IMR-90 (cell line): ENCODE results near the gene FLT3LG. TPM values are rescaled to one million over a fixed set of nuclear protein-coding genes. Genes with fewer than 3 reads are reported as not detected.

ENCODE experiments used
- ATAC-seq: fragments of 200-7000 bp; cut with Tn5 transposase; 2 replicates; pipeline ENCODE4 v1.9.1; 2020; ENCODE audit warnings: low read depth, mild to moderate bottlenecking, moderate library complexity
- BruUV-seq: library from RNA; stranded (reverse); fragments of 400-500 nt; replicated peaks from 2 replicates; lab custom pipeline; 2021; lab: Mats Ljungman, UMichigan
- CTCF ChIA-PET: fragments of 300-600 bp; formaldehyde crosslinking; extraction: SDS; loops from one replicate; lab custom pipeline; 2021; ENCODE audit warnings: antibody characterized with exemption; lab: Yijun Ruan, JAX
- POLR2A ChIA-PET: fragments of 300-600 bp; sonication (Branson Sonifier 250); formaldehyde crosslinking; loops from one replicate; lab custom pipeline; 2022; ENCODE audit warnings: antibody characterized with exemption; ENCODE audit not compliant: unreplicated experiment; lab: Charles Lee
- DNase-seq: peaks from one replicate; pipeline ENCODE4 v3.0.0; 2013
- H2AFZ ChIP-seq: replicated peaks from 2 replicates; pipeline ENCODE3; 2013; ENCODE audit warnings: low read length, mild to moderate bottlenecking; ENCODE audit not compliant: poor library complexity
- H2AK5ac ChIP-seq: 2 replicates; pipeline ENCODE4 v1.6.1; 2013; ENCODE audit warnings: low read depth, low read length, inconsistent platforms
- H2AK9ac ChIP-seq: replicated peaks from 2 replicates; pipeline ENCODE3; 2013; ENCODE audit warnings: mild to moderate bottlenecking, low read depth, low read length, moderate library complexity; ENCODE audit not compliant: poor library complexity
- H2BK120ac ChIP-seq: 2 replicates; pipeline ENCODE4 v1.6.1; 2013; ENCODE audit warnings: low read depth, low read length, inconsistent platforms
- H2BK15ac ChIP-seq: 3 replicates; pipeline ENCODE4 v1.6.1; 2013; ENCODE audit warnings: low read depth, low read length, inconsistent platforms
- H2BK20ac ChIP-seq: 2 replicates; pipeline ENCODE4 v1.6.1; 2013; ENCODE audit warnings: low read depth, mild to moderate bottlenecking, inconsistent platforms, low read length, moderate library complexity
- H2BK5ac ChIP-seq: 2 replicates; pipeline ENCODE4 v1.6.1; 2013; ENCODE audit warnings: mild to moderate bottlenecking, low read depth, low read length, inconsistent platforms; ENCODE audit not compliant: poor library complexity, severe bottlenecking
- H3K14ac ChIP-seq: replicated peaks from 2 replicates; pipeline ENCODE4 v1.6.1; 2013; ENCODE audit warnings: low read depth, low read length, inconsistent platforms
- H3K18ac ChIP-seq: 2 replicates; pipeline ENCODE4 v1.6.1; 2013; ENCODE audit warnings: low read depth, low read length, control low read depth
- H3K23ac ChIP-seq: 2 replicates; pipeline ENCODE4 v1.6.1; 2013; ENCODE audit warnings: low read depth, low read length, inconsistent platforms
- H3K27ac ChIP-seq: 2 replicates; pipeline ENCODE4 v1.5.1; 2013; ENCODE audit warnings: mild to moderate bottlenecking, control low read depth, low read length; ENCODE audit not compliant: insufficient read depth
- H3K27me3 ChIP-seq: 2 replicates; pipeline ENCODE4 v1.6.1; 2013; ENCODE audit warnings: low read length; ENCODE audit not compliant: control insufficient read depth, insufficient read depth
- H3K36me3 ChIP-seq: 2 replicates; pipeline ENCODE4 v1.6.1; 2013; ENCODE audit warnings: low read length, mixed read lengths; ENCODE audit not compliant: control insufficient read depth, insufficient read depth
- H3K4ac ChIP-seq: 2 replicates; pipeline ENCODE4 v1.6.1; 2013; ENCODE audit warnings: low read depth, low read length, inconsistent platforms
- H3K4me1 ChIP-seq: 2 replicates; pipeline ENCODE4 v1.6.1; 2013; ENCODE audit warnings: low read length, mixed read lengths; ENCODE audit not compliant: control insufficient read depth, insufficient read depth
- H3K4me2 ChIP-seq: 2 replicates; pipeline ENCODE4 v1.6.1; 2013; ENCODE audit warnings: low read depth, mild to moderate bottlenecking, control low read depth, low read length, moderate library complexity
- H3K4me3 ChIP-seq: 2 replicates; pipeline ENCODE4 v1.5.1; 2013; ENCODE audit warnings: low read depth, mild to moderate bottlenecking, control low read depth, low read length, moderate library complexity; ENCODE audit not compliant: insufficient read depth
- H3K56ac ChIP-seq: 2 replicates; pipeline ENCODE4 v1.6.1; 2013; ENCODE audit warnings: low read length, inconsistent platforms; ENCODE audit not compliant: insufficient read depth; ENCODE audit errors: extremely low read depth
- H3K79me1 ChIP-seq, 2 experiments: 2 replicates each; pipeline ENCODE4 v1.6.1; 2013; ENCODE audit warnings: low read length in 2 of 2, inconsistent platforms in 1 of 2, low read depth in 1 of 2
- H3K9ac ChIP-seq: 2 replicates; pipeline ENCODE4 v1.6.1; 2013; ENCODE audit warnings: low read depth, low read length, control low read depth
- H3K9me1 ChIP-seq: 2 replicates; pipeline ENCODE4 v1.6.1; 2013; ENCODE audit warnings: low read length, inconsistent platforms; ENCODE audit not compliant: insufficient read depth
- H3K9me3 ChIP-seq: 2 replicates; pipeline ENCODE4 v1.6.1; 2013; ENCODE audit warnings: low read length; ENCODE audit not compliant: control insufficient read depth, insufficient read depth
- H4K20me1 ChIP-seq: 2 replicates; pipeline ENCODE4 v1.6.1; 2013; ENCODE audit warnings: low read length, inconsistent platforms; ENCODE audit not compliant: insufficient read depth
- H4K5ac ChIP-seq: 2 replicates; pipeline ENCODE4 v1.6.1; 2013; ENCODE audit warnings: mild to moderate bottlenecking, low read depth, low read length, control low read depth
- H4K8ac ChIP-seq, 2 experiments: 2 replicates each; pipeline ENCODE4 v1.6.1; 2013; ENCODE audit warnings: low read depth in 2 of 2, low read length in 2 of 2, control low read depth in 1 of 2, inconsistent platforms in 1 of 2
- H4K91ac ChIP-seq: 2 replicates; pipeline ENCODE4 v1.6.1; 2013; ENCODE audit warnings: low read depth, low read length, inconsistent platforms; ENCODE audit not compliant: insufficient read depth
- BHLHE40 ChIP-seq: fragments of 150-350 bp; IDR thresholded peaks from 2 replicates; pipeline ENCODE4 v1.6.1; 2016; ENCODE audit warnings: mild to moderate bottlenecking, low read depth, low read length
- CEBPB ChIP-seq: IDR thresholded peaks from 2 replicates; pipeline ENCODE4 v1.6.1; 2012; ENCODE audit warnings: low read depth, low read length, improper control_type of control experiment
- CHD1 ChIP-seq: IDR thresholded peaks from 2 replicates; pipeline ENCODE4 v1.6.1; 2012; ENCODE audit warnings: low read depth, low read length, improper control_type of control experiment
- ELK1 ChIP-seq: fragments of 150-350 bp; IDR thresholded peaks from 2 replicates; pipeline ENCODE4 v1.6.1; 2016; ENCODE audit warnings: low read depth, mild to moderate bottlenecking, low read length, moderate library complexity, borderline replicate concordance
- FOS ChIP-seq: fragments of 150-350 bp; IDR thresholded peaks from 2 replicates; pipeline ENCODE4 v1.6.1; 2016; ENCODE audit warnings: low read depth, low read length
- MAFK ChIP-seq: IDR thresholded peaks from 2 replicates; pipeline ENCODE4 v1.6.1; 2012; ENCODE audit warnings: low read depth, low read length, improper control_type of control experiment
- MAZ ChIP-seq: IDR thresholded peaks from 2 replicates; pipeline ENCODE4 v1.6.1; 2012; ENCODE audit warnings: low read depth, mild to moderate bottlenecking, low read length, improper control_type of control experiment, moderate library complexity, borderline replicate concordance
- MXI1 ChIP-seq: IDR thresholded peaks from 2 replicates; pipeline ENCODE4 v1.6.1; 2012; ENCODE audit warnings: low read depth, mild to moderate bottlenecking, low read length, moderate library complexity, borderline replicate concordance
- NFE2L2 ChIP-seq: fragments of 150-350 bp; IDR thresholded peaks from 2 replicates; pipeline ENCODE4 v1.6.1; 2016; ENCODE audit warnings: low read depth, mild to moderate bottlenecking, low read length
- POLR2A ChIP-seq: IDR thresholded peaks from 2 replicates; pipeline ENCODE4 v1.6.1; 2012; ENCODE audit warnings: mild to moderate bottlenecking, low read depth, low read length
- RAD21 ChIP-seq: IDR thresholded peaks from 2 replicates; pipeline ENCODE4 v1.6.1; 2012; ENCODE audit warnings: low read length, improper control_type of control experiment
- RCOR1 ChIP-seq: IDR thresholded peaks from 2 replicates; pipeline ENCODE4 v1.6.1; 2012; ENCODE audit warnings: mild to moderate bottlenecking, low read length, improper control_type of control experiment; ENCODE audit not compliant: insufficient replicate concordance
- RFX5 ChIP-seq: IDR thresholded peaks from 2 replicates; pipeline ENCODE4 v1.8.0; 2012; ENCODE audit warnings: low read depth, mild to moderate bottlenecking, low read length, moderate library complexity
- WGBS, 2 experiments: methylation state at CpG; one replicate each; pipeline versions ENCODE4 v1.1.5 to v1.1.7; 2013; ENCODE audit warnings: missing lambda C conversion rate in 2 of 2; ENCODE audit not compliant: insufficient read length in 1 of 2; ENCODE audit errors: extremely low coverage in 2 of 2; 5-methylcytosine and 5-hydroxymethylcytosine counted together
- dilution Hi-C: fragments of 300-500 bp; cut with HindIII; formaldehyde crosslinking; loops from one replicate; pipeline ENCODE4 v1.14.3; 2018; ENCODE audit warnings: low sequenced_read_pairs; ENCODE audit not compliant: unreplicated experiment
- in situ Hi-C: fragments of 300-500 bp; cut with MboI; formaldehyde crosslinking; loops from 3 replicates; pipeline ENCODE4 v1.14.3; 2019; ENCODE audit warnings: low sequenced_read_pairs, inconsistent platforms, mixed read lengths
- intact Hi-C: fragments of 100-400 bp; cut with micrococcal nuclease; formaldehyde crosslinking; loops from 2 replicates; pipeline ENCODE4 v1.10.0; 2022
- polyA plus RNA-seq, 3 experiments: library from polyadenylated mRNA; depleted of rRNA; stranded (reverse); fragments of >200 nt; gene quantifications; 2 replicates each; pipeline ENCODE4 v1.2.3, GENCODE V29; 2012; ENCODE audit warnings: low replicate concordance in 1 of 3
- total RNA-seq: library from RNA; depleted of rRNA; stranded (reverse); fragments of >200 nt; gene quantifications from 2 replicates; pipeline ENCODE4 v1.2.3, GENCODE V29; 2012
- TF ChIP-seq, protein P1 (sequence below): fragments of 150-350 bp; IDR thresholded peaks from 2 replicates; pipeline ENCODE4 v1.6.1; 2017; ENCODE audit warnings: mild to moderate bottlenecking, antibody characterized with exemption, low read length, low read depth
- TF ChIP-seq, protein P2 (sequence below): conservative IDR thresholded peaks from 2 replicates; pipeline ENCODE4 v1.5.1; 2012; ENCODE audit warnings: mild to moderate bottlenecking, low read depth, low read length, improper control_type of control experiment

Gene FLT3LG
- total and polyA plus RNA-seq, 2 of the 4 experiments (the other 2 are of a cell fraction): 0.90 to 8.3 TPM

GRCh38 chr19:49468746-49469447, 5.1 kb upstream of the FLT3LG start:
- H4K8ac ChIP-seq: peak overlapping the region in 1 of 2 experiments; percentile 49; a peak in 1 of 4 replicates
- peak overlapping the region; percentile 78 for H2AK9ac ChIP-seq
- no peak overlapping the region for H3K56ac ChIP-seq
- H2BK5ac ChIP-seq: no peak overlapping the region
- peaks cover 5% of the 10 kb centered on the region; the same call in 1 of the 2 replicates for H3K36me3 ChIP-seq
- POLR2A ChIA-PET: no interaction called here
- no peak overlapping the region for H3K27ac ChIP-seq
- no TSS peak for BruUV-seq
- H3K23ac ChIP-seq: no peak overlapping the region
- no peaks in the 10 kb centered on the region for H3K79me1 ChIP-seq
- H3K27me3 ChIP-seq: no peaks in the 10 kb centered on the region
- no peak overlapping the region for H2BK15ac ChIP-seq
- H4K20me1 ChIP-seq: no peaks in the 10 kb centered on the region
- no peak overlapping the region for H3K4ac ChIP-seq
- peaks cover 7% of the 10 kb centered on the region; the same call in 1 of the 2 replicates for H3K9me1 ChIP-seq
- dilution Hi-C loops (no loop called here), intact Hi-C loops (no loop called here), in situ Hi-C loops (no loop called here)
- H3K14ac ChIP-seq: no peak overlapping the region
- no peak overlapping the region for H4K5ac ChIP-seq
- peak overlapping the region; percentile 8; the same call in 1 of the 2 replicates for H2AK5ac ChIP-seq
- DNase-seq: no peak
- 84% methylated on average over 6 of the region's 15 CpGs; no CpG with 5 or more reads in 1 of the 2 experiments for WGBS, 2 experiments
- CTCF ChIA-PET: no interaction called here
- no peak overlapping the region for H4K91ac ChIP-seq
- no peak; the same call in 1 of the 2 replicates for ATAC-seq
- no peaks in the 10 kb centered on the region for H3K9me3 ChIP-seq
- no peak overlapping the region for H3K9ac ChIP-seq
- H2BK20ac ChIP-seq: no peak overlapping the region
- H2BK120ac ChIP-seq: no peak overlapping the region
- H3K4me3 ChIP-seq: no peak overlapping the region
- peaks cover 4% of the 10 kb centered on the region; the same call in 1 of the 2 replicates for H3K4me1 ChIP-seq
- no peak overlapping the region for H2AFZ ChIP-seq
- H3K4me2 ChIP-seq: no peak overlapping the region
- H3K18ac ChIP-seq: no peak overlapping the region
- TF ChIP-seq RAD21 (no peak), CHD1 (no peak), POLR2A (no peak), ELK1 (no peak), FOS (no peak), NFE2L2 (no peak), RFX5 (no peak), MAFK (no peak), BHLHE40 (no peak), RCOR1 (no peak), MXI1 (no peak), MAZ (no peak), CEBPB (no peak)
- TF ChIP-seq, protein P1, sequence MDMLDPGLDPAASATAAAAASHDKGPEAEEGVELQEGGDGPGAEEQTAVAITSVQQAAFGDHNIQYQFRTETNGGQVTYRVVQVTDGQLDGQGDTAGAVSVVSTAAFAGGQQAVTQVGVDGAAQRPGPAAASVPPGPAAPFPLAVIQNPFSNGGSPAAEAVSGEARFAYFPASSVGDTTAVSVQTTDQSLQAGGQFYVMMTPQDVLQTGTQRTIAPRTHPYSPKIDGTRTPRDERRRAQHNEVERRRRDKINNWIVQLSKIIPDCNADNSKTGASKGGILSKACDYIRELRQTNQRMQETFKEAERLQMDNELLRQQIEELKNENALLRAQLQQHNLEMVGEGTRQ: no peak
- TF ChIP-seq, protein P2, sequence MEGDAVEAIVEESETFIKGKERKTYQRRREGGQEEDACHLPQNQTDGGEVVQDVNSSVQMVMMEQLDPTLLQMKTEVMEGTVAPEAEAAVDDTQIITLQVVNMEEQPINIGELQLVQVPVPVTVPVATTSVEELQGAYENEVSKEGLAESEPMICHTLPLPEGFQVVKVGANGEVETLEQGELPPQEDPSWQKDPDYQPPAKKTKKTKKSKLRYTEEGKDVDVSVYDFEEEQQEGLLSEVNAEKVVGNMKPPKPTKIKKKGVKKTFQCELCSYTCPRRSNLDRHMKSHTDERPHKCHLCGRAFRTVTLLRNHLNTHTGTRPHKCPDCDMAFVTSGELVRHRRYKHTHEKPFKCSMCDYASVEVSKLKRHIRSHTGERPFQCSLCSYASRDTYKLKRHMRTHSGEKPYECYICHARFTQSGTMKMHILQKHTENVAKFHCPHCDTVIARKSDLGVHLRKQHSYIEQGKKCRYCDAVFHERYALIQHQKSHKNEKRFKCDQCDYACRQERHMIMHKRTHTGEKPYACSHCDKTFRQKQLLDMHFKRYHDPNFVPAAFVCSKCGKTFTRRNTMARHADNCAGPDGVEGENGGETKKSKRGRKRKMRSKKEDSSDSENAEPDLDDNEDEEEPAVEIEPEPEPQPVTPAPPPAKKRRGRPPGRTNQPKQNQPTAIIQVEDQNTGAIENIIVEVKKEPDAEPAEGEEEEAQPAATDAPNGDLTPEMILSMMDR: no peak
